ENCODE data around the gene EMILIN2. TPM values are rescaled to one million over a fixed set of nuclear protein-coding genes. Genes with fewer than 3 reads are reported as not detected.
"Not testable (repeated sequence)": the region's sequence is repeated elsewhere in the genome, so short reads cannot be mapped to it uniquely, and the experiment has no call there.

EMILIN2 gene
- total RNA-seq, 1 donor from 2014 or later, result 19.2 TPM

DNA sequence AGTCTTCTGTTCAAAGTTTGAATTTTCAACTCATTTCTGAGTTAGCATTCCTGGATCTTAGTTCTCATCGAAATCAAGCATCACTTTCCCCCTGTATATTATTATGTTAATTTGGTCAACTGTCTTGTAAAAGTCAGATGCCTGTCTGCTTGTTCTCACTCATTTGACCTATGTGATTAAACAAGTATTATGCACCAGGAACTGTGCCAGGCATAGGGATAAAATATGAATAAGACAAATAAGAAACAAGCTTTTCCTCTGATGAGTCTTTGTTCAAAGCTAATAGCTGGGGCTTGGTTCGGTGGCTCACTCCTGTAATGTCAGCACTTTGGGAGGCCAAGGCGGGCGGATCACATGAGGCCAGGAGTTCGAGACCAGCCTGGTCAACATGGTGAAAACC lies 19.7 kb upstream of the EMILIN2 start:
- no peak for DNase-seq (ENCODE audit: low read depth, low spot score)
- Mint-ChIP-seq H3K36me3 (ENCODE audit: low read depth) (peaks cover 3% of the 10 kb centered on the region), H3K4me1 (peaks cover 9% of the 10 kb centered on the region), H3K4me3 (no peak overlapping the region), H3K27ac (ENCODE audit: unreplicated experiment) (no peak overlapping the region), H3K9me3 (peaks cover 3% of the 10 kb centered on the region), H3K27me3 (ENCODE audit: low read depth) (peaks cover 3% of the 10 kb centered on the region)
- TF ChIP-seq CTCF (conservative IDR thresholded peaks at IDR 0.05), result no peak

GRCh38 chr18:2836118-2836517 lies 10.7 kb upstream of the EMILIN2 start:
- not testable (repeated sequence) for DNase-seq (ENCODE audit: low read depth, low spot score); H3K4me1 Mint-ChIP-seq; H3K9me3 Mint-ChIP-seq; H3K36me3 Mint-ChIP-seq (ENCODE audit: low read depth); H3K27me3 Mint-ChIP-seq (ENCODE audit: low read depth); H3K27ac Mint-ChIP-seq (ENCODE audit: unreplicated experiment); H3K4me3 Mint-ChIP-seq

DNA sequence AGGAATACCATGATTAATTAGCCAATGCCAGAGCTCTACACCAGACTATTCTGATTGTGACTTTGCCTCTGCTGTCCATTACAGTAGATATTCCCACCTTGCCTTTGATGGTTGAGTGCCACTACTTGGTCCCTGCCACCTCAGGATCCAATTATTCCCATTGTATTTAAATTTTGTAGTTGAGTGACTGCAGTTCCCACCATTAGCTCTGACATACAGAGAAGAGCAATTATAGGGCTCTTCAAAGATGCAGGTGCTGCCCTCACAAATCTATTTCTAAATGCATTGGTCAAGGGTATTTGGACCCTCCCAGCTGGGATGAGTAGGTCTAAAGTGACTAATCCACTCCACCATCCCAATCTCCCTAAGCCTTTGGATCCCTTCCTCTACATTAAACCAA lies 9.5 kb upstream of the EMILIN2 start:
- H3K4me3 Mint-ChIP-seq, result not testable (repeated sequence)

GRCh38 chr18:2839202-2839601 lies 7.6 kb upstream of the EMILIN2 start:
- Mint-ChIP-seq H3K36me3 (ENCODE audit: low read depth) (no peaks in the 10 kb centered on the region), H3K4me1 (no peaks in the 10 kb centered on the region), H3K27ac (ENCODE audit: unreplicated experiment) (no peak overlapping the region), H3K4me3 (no peak overlapping the region), H3K9me3 (peaks cover 7% of the 10 kb centered on the region), H3K27me3 (ENCODE audit: low read depth) (peaks cover 20% of the 10 kb centered on the region)
- no peak for DNase-seq (ENCODE audit: low read depth, low spot score)
- TF ChIP-seq CTCF (conservative IDR thresholded peaks at IDR 0.05), result no peak

More for the DNA sequence above, 9.5 kb upstream of the EMILIN2 start:
- not testable (repeated sequence) for H3K36me3 Mint-ChIP-seq (ENCODE audit: low read depth); H3K4me1 Mint-ChIP-seq; H3K9me3 Mint-ChIP-seq; H3K27ac Mint-ChIP-seq (ENCODE audit: unreplicated experiment); DNase-seq (ENCODE audit: low read depth, low spot score); H3K27me3 Mint-ChIP-seq (ENCODE audit: low read depth)

GRCh38 chr18:2840521-2840920 lies 6.3 kb upstream of the EMILIN2 start:
- H3K27me3 Mint-ChIP-seq (ENCODE audit: low read depth), result peaks cover 33% of the 10 kb centered on the region
- H3K4me3 Mint-ChIP-seq, result no peak overlapping the region
- no peak overlapping the region for H3K27ac Mint-ChIP-seq (ENCODE audit: unreplicated experiment)
- H3K9me3 Mint-ChIP-seq, result peaks cover 7% of the 10 kb centered on the region
- H3K36me3 Mint-ChIP-seq (ENCODE audit: low read depth), result no peaks in the 10 kb centered on the region
- DNase-seq (ENCODE audit: low read depth, low spot score), result no peak
- TF ChIP-seq CTCF (conservative IDR thresholded peaks at IDR 0.05), result no peak
- H3K4me1 Mint-ChIP-seq, result no peaks in the 10 kb centered on the region

GRCh38 chr18:2843146-2843545 lies 3.7 kb upstream of the EMILIN2 start:
- H3K27me3 Mint-ChIP-seq (ENCODE audit: low read depth), result peaks cover 54% of the 10 kb centered on the region
- peaks cover 13% of the 10 kb centered on the region for H3K4me1 Mint-ChIP-seq
- H3K4me3 Mint-ChIP-seq, result no peak overlapping the region
- no peaks in the 10 kb centered on the region for H3K9me3 Mint-ChIP-seq
- H3K27ac Mint-ChIP-seq (ENCODE audit: unreplicated experiment), result no peak overlapping the region
- no peaks in the 10 kb centered on the region for H3K36me3 Mint-ChIP-seq (ENCODE audit: low read depth)
- TF ChIP-seq CTCF (conservative IDR thresholded peaks at IDR 0.05), result no peak
- DNase-seq (ENCODE audit: low read depth, low spot score), result no peak

DNA sequence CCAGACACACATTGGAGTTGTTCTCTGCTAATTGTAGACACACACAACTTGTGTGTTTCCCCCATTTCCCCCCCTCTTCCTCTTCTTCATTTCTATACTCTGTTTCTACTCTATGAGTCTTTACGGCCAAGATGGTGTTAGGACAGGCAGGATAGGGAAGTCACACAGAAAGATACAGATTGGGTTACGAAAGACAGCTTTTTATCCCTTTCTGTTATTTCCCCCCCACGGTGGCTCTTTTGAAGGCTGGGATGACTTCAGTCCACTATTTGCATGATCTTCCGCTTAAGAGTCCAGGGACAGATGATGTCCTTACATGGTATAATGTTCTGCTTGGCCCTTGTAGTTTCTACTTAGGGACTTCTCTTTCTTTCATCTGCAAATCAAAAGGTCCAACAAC lies 1.6 kb upstream of the EMILIN2 start:
- no peak overlapping the region for H3K27ac Mint-ChIP-seq (ENCODE audit: unreplicated experiment)
- no peak overlapping the region for H3K4me3 Mint-ChIP-seq
- peaks cover 67% of the 10 kb centered on the region for H3K27me3 Mint-ChIP-seq (ENCODE audit: low read depth)
- no peaks in the 10 kb centered on the region for H3K36me3 Mint-ChIP-seq (ENCODE audit: low read depth)
- no peak for TF ChIP-seq CTCF (conservative IDR thresholded peaks at IDR 0.05)
- DNase-seq (ENCODE audit: low read depth, low spot score), result no peak
- H3K9me3 Mint-ChIP-seq, result no peaks in the 10 kb centered on the region
- peaks cover 20% of the 10 kb centered on the region for H3K4me1 Mint-ChIP-seq

All from neural crest cell (in vitro differentiated cells).